ENCODE measurements around the gene NR2F2. TPM values are rescaled to one million over a fixed set of nuclear protein-coding genes. Genes with fewer than 3 reads are reported as not detected.

The NR2F2 gene
- total RNA-seq, 1 donor, result 14.5 TPM

GRCh38 chr15:96338074-96338765 lies 7.7 kb downstream of the NR2F2 start:
- peaks cover 46% of the 10 kb centered on the region for H3K36me3 ChIP-seq (ENCODE audit: insufficient read depth, low read length)
- H3K9me3 ChIP-seq (ENCODE audit: low read depth, low read length), result no peaks in the 10 kb centered on the region
- peaks cover 99% of the 10 kb centered on the region for H3K79me2 ChIP-seq (ENCODE audit: insufficient read depth, low read length)
- H2AFZ ChIP-seq (ENCODE audit: low read length), result no peak overlapping the region
- peak overlapping the region; percentile 91 for H3K4me2 ChIP-seq (ENCODE audit: insufficient read depth, low read length)
- no peak for DNase-seq (ENCODE audit: insufficient read length, low spot score, missing footprints)
- peak overlapping the region; percentile 84 for H3K27ac ChIP-seq (ENCODE audit: low read depth, low read length)
- no peaks in the 10 kb centered on the region for H3K27me3 ChIP-seq (ENCODE audit: insufficient read depth, low read length)
- H3K4me1 ChIP-seq (ENCODE audit: insufficient read depth, low read length), result peaks cover 51% of the 10 kb centered on the region
- H4K20me1 ChIP-seq (ENCODE audit: insufficient read depth, low read length), result peaks cover 34% of the 10 kb centered on the region
- peak overlapping the region; percentile 91 for H3K4me3 ChIP-seq (ENCODE audit: insufficient read depth, low read length)
- no peak for TF ChIP-seq CTCF (IDR thresholded peaks at IDR 0.05; ENCODE audit: extremely low read depth, low read depth, low read length)

GRCh38 chr15:96338766-96339618 lies 8.5 kb downstream of the NR2F2 start:
- TF ChIP-seq CTCF (IDR thresholded peaks at IDR 0.05; ENCODE audit: extremely low read depth, low read depth, low read length), result no peak
- H3K36me3 ChIP-seq (ENCODE audit: insufficient read depth, low read length), result peaks cover 45% of the 10 kb centered on the region
- DNase-seq (ENCODE audit: insufficient read length, low spot score, missing footprints), result peak; percentile 86
- H4K20me1 ChIP-seq (ENCODE audit: insufficient read depth, low read length), result peaks cover 34% of the 10 kb centered on the region
- H3K27me3 ChIP-seq (ENCODE audit: insufficient read depth, low read length), result no peaks in the 10 kb centered on the region
- H3K4me2 ChIP-seq (ENCODE audit: insufficient read depth, low read length), result peak overlapping the region; percentile 91
- H2AFZ ChIP-seq (ENCODE audit: low read length), result peak overlapping the region; percentile 3
- H3K27ac ChIP-seq (ENCODE audit: low read depth, low read length), result peak overlapping the region; percentile 84
- no peaks in the 10 kb centered on the region for H3K9me3 ChIP-seq (ENCODE audit: low read depth, low read length)
- H3K4me1 ChIP-seq (ENCODE audit: insufficient read depth, low read length), result peaks cover 51% of the 10 kb centered on the region
- peak overlapping the region; percentile 91 for H3K4me3 ChIP-seq (ENCODE audit: insufficient read depth, low read length)
- H3K79me2 ChIP-seq (ENCODE audit: insufficient read depth, low read length), result peaks cover 99% of the 10 kb centered on the region

- H3K4me1 ChIP-seq (ENCODE audit: insufficient read depth, low read length), result peaks cover 51% of the 10 kb centered on the region
- H3K4me3 ChIP-seq (ENCODE audit: insufficient read depth, low read length), result peak overlapping the region; percentile 91
- H3K9me3 ChIP-seq (ENCODE audit: low read depth, low read length), result no peaks in the 10 kb centered on the region
- peak overlapping the region; percentile 91 for H3K4me2 ChIP-seq (ENCODE audit: insufficient read depth, low read length)
- peaks cover 29% of the 10 kb centered on the region for H4K20me1 ChIP-seq (ENCODE audit: insufficient read depth, low read length)
- TF ChIP-seq CTCF (IDR thresholded peaks at IDR 0.05; ENCODE audit: extremely low read depth, low read depth, low read length), result no peak
- no peak overlapping the region for H2AFZ ChIP-seq (ENCODE audit: low read length)
- DNase-seq (ENCODE audit: insufficient read length, low spot score, missing footprints), result peak; percentile 65
- H3K79me2 ChIP-seq (ENCODE audit: insufficient read depth, low read length), result peaks cover 99% of the 10 kb centered on the region
- H3K27ac ChIP-seq (ENCODE audit: low read depth, low read length), result peak overlapping the region; percentile 84
- H3K36me3 ChIP-seq (ENCODE audit: insufficient read depth, low read length), result peaks cover 37% of the 10 kb centered on the region
- no peaks in the 10 kb centered on the region for H3K27me3 ChIP-seq (ENCODE audit: insufficient read depth, low read length)
Observed at GRCh38 chr15:96339619-96340347, 9.3 kb downstream of the NR2F2 start.
